22Rv1 (cell line): Measurements from ENCODE around the gene ATXN10.

Experiments
- H3K27ac ChIP-seq: fragments of 450-650 bp; 2 replicates; pipeline ENCODE4 v1.5.1; 2017
- ZFX ChIP-seq: fragments of 450-650 bp; IDR thresholded peaks from 2 replicates; pipeline ENCODE4 v1.6.1; 2017; ENCODE audit warnings: antibody characterized with exemption, borderline replicate concordance
- TF ChIP-seq, protein P1 (sequence below): fragments of 450-650 bp; IDR thresholded peaks from 2 replicates; pipeline ENCODE4 v1.5.1; 2017; ENCODE audit warnings: mild to moderate bottlenecking

Gene ATXN10

GRCh38 chr22:45891471-45891995 is 219.9 kb downstream of the ATXN10 start:
- H3K27ac ChIP-seq, result no peak overlapping the region
- no peak for TF ChIP-seq ZFX
- TF ChIP-seq, protein P1, sequence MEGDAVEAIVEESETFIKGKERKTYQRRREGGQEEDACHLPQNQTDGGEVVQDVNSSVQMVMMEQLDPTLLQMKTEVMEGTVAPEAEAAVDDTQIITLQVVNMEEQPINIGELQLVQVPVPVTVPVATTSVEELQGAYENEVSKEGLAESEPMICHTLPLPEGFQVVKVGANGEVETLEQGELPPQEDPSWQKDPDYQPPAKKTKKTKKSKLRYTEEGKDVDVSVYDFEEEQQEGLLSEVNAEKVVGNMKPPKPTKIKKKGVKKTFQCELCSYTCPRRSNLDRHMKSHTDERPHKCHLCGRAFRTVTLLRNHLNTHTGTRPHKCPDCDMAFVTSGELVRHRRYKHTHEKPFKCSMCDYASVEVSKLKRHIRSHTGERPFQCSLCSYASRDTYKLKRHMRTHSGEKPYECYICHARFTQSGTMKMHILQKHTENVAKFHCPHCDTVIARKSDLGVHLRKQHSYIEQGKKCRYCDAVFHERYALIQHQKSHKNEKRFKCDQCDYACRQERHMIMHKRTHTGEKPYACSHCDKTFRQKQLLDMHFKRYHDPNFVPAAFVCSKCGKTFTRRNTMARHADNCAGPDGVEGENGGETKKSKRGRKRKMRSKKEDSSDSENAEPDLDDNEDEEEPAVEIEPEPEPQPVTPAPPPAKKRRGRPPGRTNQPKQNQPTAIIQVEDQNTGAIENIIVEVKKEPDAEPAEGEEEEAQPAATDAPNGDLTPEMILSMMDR, result no peak

DNA sequence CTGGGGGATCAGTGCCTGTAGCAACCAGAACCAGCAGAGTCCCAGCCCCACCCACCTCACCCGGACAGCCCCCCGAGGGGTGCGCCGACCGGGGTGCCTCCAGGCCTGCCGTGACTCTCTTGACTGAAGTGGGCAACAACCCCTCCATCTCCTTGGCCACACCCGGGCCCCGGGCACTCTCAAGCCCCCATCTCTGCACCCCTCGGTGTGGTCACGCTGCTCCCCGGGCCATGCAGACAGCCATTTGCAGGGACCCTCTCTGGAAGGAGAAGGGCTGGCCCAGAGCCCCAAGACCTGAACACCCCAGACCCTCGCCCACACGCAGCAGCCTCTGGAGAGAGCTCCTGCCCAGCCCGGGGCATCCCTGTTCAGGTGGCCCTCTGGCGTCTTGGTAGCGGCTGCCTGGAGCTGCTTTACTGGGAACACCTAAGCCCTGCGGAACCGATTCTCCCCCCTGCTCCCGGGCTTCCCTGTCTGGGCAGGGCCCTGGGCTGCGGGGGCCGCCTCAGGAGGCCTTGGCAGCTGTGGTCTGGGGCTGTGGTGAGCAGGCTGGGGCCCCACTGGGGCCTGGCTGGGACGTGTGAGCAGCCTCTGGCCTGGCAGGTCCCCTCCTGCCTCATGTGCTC is 220.5 kb downstream of the ATXN10 start:
- no peak overlapping the region for H3K27ac ChIP-seq
- no peak for TF ChIP-seq ZFX
- TF ChIP-seq, protein P1, result no peak

DNA sequence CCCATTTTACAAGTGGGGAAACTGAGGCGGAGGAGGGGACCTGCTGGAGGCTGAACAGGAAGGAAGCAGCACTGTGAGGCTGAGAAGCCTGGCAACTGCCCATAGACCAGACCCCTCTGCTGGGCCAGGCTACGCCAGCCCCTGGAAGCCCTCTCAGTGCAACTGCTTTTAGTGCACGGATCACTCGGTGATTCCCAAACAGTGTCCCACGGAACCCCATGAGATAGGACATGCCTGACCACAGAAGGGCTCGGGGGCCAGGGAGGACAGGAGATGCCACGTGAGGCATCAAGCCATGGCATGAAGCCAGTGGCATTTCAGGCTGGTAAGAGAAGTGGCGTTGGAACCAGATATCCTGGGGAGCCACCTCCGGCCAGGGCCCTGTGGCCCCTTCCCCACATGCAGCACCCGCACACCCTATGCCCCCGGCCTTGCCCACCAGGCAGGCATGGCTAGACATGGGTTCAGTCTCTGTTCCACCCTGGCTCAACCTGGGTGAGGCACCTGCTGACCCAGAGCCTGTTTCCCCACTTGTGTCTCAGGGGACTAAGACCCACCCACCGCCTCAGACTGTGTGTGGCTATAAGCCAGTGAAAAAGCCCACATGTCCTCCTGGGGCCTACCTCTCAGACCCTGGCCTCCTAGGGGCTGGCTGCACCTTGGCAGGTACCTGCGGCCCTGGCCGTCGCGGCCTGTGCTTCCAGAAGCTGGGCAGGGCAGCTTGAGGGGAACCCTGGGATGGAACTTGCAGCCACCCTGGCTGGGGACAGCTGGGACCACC is 221.2 kb downstream of the ATXN10 start:
- no peak overlapping the region for H3K27ac ChIP-seq
- TF ChIP-seq ZFX, result no peak
- TF ChIP-seq, protein P1, result no peak

DNA sequence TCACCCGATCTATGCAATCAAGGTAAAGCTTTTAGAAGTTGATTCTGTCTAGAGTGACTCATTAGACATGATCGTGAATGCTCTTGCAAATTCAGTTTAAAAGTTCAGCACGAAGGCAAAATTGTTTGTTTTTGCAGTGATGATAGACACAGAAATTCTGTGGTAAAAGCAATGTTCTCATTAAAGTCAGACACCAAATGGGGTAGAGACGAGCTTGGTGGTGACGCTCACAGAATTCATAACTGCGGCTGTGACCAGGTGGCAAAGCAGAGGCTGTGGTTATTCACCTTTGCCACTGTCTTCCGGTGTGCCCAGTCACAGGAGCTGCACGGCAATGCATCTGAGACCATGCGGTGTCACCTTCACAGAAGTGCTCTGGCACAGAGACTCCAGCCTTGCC is 221.9 kb downstream of the ATXN10 start:
- TF ChIP-seq, protein P1, result no peak
- no peak for TF ChIP-seq ZFX
- H3K27ac ChIP-seq, result no peak overlapping the region
